ENCODE results near the gene LGI4.

The LGI4 gene

GRCh38 chr19:35084509-35084762, 50.4 kb downstream of the LGI4 start:
- TF ChIP-seq EZH2 (IDR thresholded peaks at IDR 0.05; ENCODE audit: borderline replicate concordance, low read length) (no peak), CTCF (IDR thresholded peaks at IDR 0.05; ENCODE audit: low read length) (no peak)
- Histone ChIP-seq H3K27ac (ENCODE audit: low read depth, low read length, poor library complexity, severe bottlenecking) (no peak overlapping the region), H3K36me3 (ENCODE audit: insufficient read depth, low read length) (no peaks in the 10 kb centered on the region), H3F3A (ENCODE audit: insufficient read depth, low read length) (no peaks in the 10 kb centered on the region), H2AFZ (ENCODE audit: low read length) (no peak overlapping the region), H3K9me2 (ENCODE audit: low read depth, low read length) (no peaks in the 10 kb centered on the region), H3K9me3 (ENCODE audit: low read length) (no peaks in the 10 kb centered on the region), H3K4me2 (ENCODE audit: low read length) (no peak overlapping the region), H3K4me3 (ENCODE audit: low read depth, low read length, poor library complexity, severe bottlenecking) (no peak overlapping the region), H4K20me1 (ENCODE audit: insufficient read depth, low read length) (no peaks in the 10 kb centered on the region), H3K4me1 (ENCODE audit: insufficient read depth, low read length, severe bottlenecking) (peaks cover 21% of the 10 kb centered on the region), H3K79me2 (ENCODE audit: insufficient read depth, low read length) (no peaks in the 10 kb centered on the region), H3K9ac (ENCODE audit: low read length) (no peak overlapping the region), H3K27me3 (ENCODE audit: insufficient read depth, low read length) (no peaks in the 10 kb centered on the region)

GRCh38 chr19:35083691-35084508, 51.0 kb downstream of the LGI4 start:
- Histone ChIP-seq H3K4me2 (ENCODE audit: low read length) (no peak overlapping the region), H2AFZ (ENCODE audit: low read length) (no peak overlapping the region), H3K27ac (ENCODE audit: low read depth, low read length, poor library complexity, severe bottlenecking) (no peak overlapping the region), H3K4me1 (ENCODE audit: insufficient read depth, low read length, severe bottlenecking) (peaks cover 21% of the 10 kb centered on the region), H3K4me3 (ENCODE audit: low read depth, low read length, poor library complexity, severe bottlenecking) (no peak overlapping the region), H3K9ac (ENCODE audit: low read length) (no peak overlapping the region), H3F3A (ENCODE audit: insufficient read depth, low read length) (no peaks in the 10 kb centered on the region), H3K27me3 (ENCODE audit: insufficient read depth, low read length) (no peaks in the 10 kb centered on the region), H3K9me3 (ENCODE audit: low read length) (no peaks in the 10 kb centered on the region), H3K36me3 (ENCODE audit: insufficient read depth, low read length) (no peaks in the 10 kb centered on the region), H4K20me1 (ENCODE audit: insufficient read depth, low read length) (no peaks in the 10 kb centered on the region), H3K9me2 (ENCODE audit: low read depth, low read length) (no peaks in the 10 kb centered on the region), H3K79me2 (ENCODE audit: insufficient read depth, low read length) (no peaks in the 10 kb centered on the region)
- TF ChIP-seq EZH2 (IDR thresholded peaks at IDR 0.05; ENCODE audit: borderline replicate concordance, low read length) (no peak), CTCF (IDR thresholded peaks at IDR 0.05; ENCODE audit: low read length) (no peak)

GRCh38 chr19:35081201-35081600, 53.7 kb downstream of the LGI4 start:
- Histone ChIP-seq H3F3A (ENCODE audit: insufficient read depth, low read length) (no peaks in the 10 kb centered on the region), H3K9me3 (ENCODE audit: low read length) (no peaks in the 10 kb centered on the region), H3K4me1 (ENCODE audit: insufficient read depth, low read length, severe bottlenecking) (peaks cover 14% of the 10 kb centered on the region), H3K4me2 (ENCODE audit: low read length) (no peak overlapping the region), H3K27ac (ENCODE audit: low read depth, low read length, poor library complexity, severe bottlenecking) (no peak overlapping the region), H4K20me1 (ENCODE audit: insufficient read depth, low read length) (no peaks in the 10 kb centered on the region), H3K4me3 (ENCODE audit: low read depth, low read length, poor library complexity, severe bottlenecking) (no peak overlapping the region), H2AFZ (ENCODE audit: low read length) (no peak overlapping the region), H3K9ac (ENCODE audit: low read length) (no peak overlapping the region), H3K27me3 (ENCODE audit: insufficient read depth, low read length) (no peaks in the 10 kb centered on the region), H3K9me2 (ENCODE audit: low read depth, low read length) (no peaks in the 10 kb centered on the region), H3K79me2 (ENCODE audit: insufficient read depth, low read length) (no peaks in the 10 kb centered on the region), H3K36me3 (ENCODE audit: insufficient read depth, low read length) (no peaks in the 10 kb centered on the region)
- TF ChIP-seq EZH2 (IDR thresholded peaks at IDR 0.05; ENCODE audit: borderline replicate concordance, low read length) (no peak), CTCF (IDR thresholded peaks at IDR 0.05; ENCODE audit: low read length) (no peak)
